Measurements from ENCODE around the gene MAP3K7. TPM values are rescaled to one million over a fixed set of nuclear protein-coding genes. Genes with fewer than 3 reads are reported as not detected.
A peak's percentile ranks its signal among the peaks of the same experiment; 100 is the strongest.

Gene MAP3K7
- total RNA-seq, 1 experiment from 2014 or later: 23.0 TPM

- DNase-seq (ENCODE audit: low read depth, low spot score): no peak
- in situ Hi-C loops (cut with HindIII; ENCODE audit: low pct_unique_long_range_greater_than_20kb, low sequenced_read_pairs): no loop called here
Measured at GRCh38 chr6:90538278-90539046, 48.4 kb downstream of the MAP3K7 start.

- DNase-seq (ENCODE audit: low read depth, low spot score): no peak
- in situ Hi-C loops (cut with HindIII; ENCODE audit: low pct_unique_long_range_greater_than_20kb, low sequenced_read_pairs): no loop called here
Measured at GRCh38 chr6:90537723-90538258, 49.1 kb downstream of the MAP3K7 start.

GRCh38 chr6:90537027-90537426 is 49.8 kb downstream of the MAP3K7 start:
- in situ Hi-C loops (cut with HindIII; ENCODE audit: low pct_unique_long_range_greater_than_20kb, low sequenced_read_pairs): no loop called here
- no peak for DNase-seq (ENCODE audit: low read depth, low spot score)

GRCh38 chr6:90536520-90536919 is 50.4 kb downstream of the MAP3K7 start:
- in situ Hi-C loops (cut with HindIII; ENCODE audit: low pct_unique_long_range_greater_than_20kb, low sequenced_read_pairs): no loop called here
- no peak for DNase-seq (ENCODE audit: low read depth, low spot score)

- no peak for DNase-seq (ENCODE audit: low read depth, low spot score)
- in situ Hi-C loops (cut with HindIII; ENCODE audit: low pct_unique_long_range_greater_than_20kb, low sequenced_read_pairs): no loop called here
Measured at GRCh38 chr6:90534337-90535025, 52.4 kb downstream of the MAP3K7 start.

GRCh38 chr6:90533615-90534336 is 53.1 kb downstream of the MAP3K7 start:
- in situ Hi-C loops (cut with HindIII; ENCODE audit: low pct_unique_long_range_greater_than_20kb, low sequenced_read_pairs): no loop called here
- no peak for DNase-seq (ENCODE audit: low read depth, low spot score)

GRCh38 chr6:90530882-90531281 is 56.0 kb downstream of the MAP3K7 start:
- in situ Hi-C loops (cut with HindIII; ENCODE audit: low pct_unique_long_range_greater_than_20kb, low sequenced_read_pairs): no loop called here

GRCh38 chr6:90525421-90525820 is 61.5 kb downstream of the MAP3K7 start:
- in situ Hi-C loops (cut with HindIII; ENCODE audit: low pct_unique_long_range_greater_than_20kb, low sequenced_read_pairs): no loop called here
- DNase-seq (ENCODE audit: low read depth, low spot score): no peak

More at GRCh38 chr6:90530882-90531281, 56.0 kb downstream of the MAP3K7 start:
- no peak for DNase-seq (ENCODE audit: low read depth, low spot score)

GRCh38 chr6:90523779-90524310 is 63.0 kb downstream of the MAP3K7 start:
- DNase-seq (ENCODE audit: low read depth, low spot score): no peak
- in situ Hi-C loops (cut with HindIII; ENCODE audit: low pct_unique_long_range_greater_than_20kb, low sequenced_read_pairs): no loop called here

- no peak for DNase-seq (ENCODE audit: low read depth, low spot score)
- in situ Hi-C loops (cut with HindIII; ENCODE audit: low pct_unique_long_range_greater_than_20kb, low sequenced_read_pairs): no loop called here
Measured at GRCh38 chr6:90521955-90522354, 64.9 kb downstream of the MAP3K7 start.

- no peak for DNase-seq (ENCODE audit: low read depth, low spot score)
- in situ Hi-C loops (cut with HindIII; ENCODE audit: low pct_unique_long_range_greater_than_20kb, low sequenced_read_pairs): no loop called here
Measured at GRCh38 chr6:90516074-90516660, 70.7 kb downstream of the MAP3K7 start.

GRCh38 chr6:90514496-90514895 is 72.4 kb downstream of the MAP3K7 start:
- no peak for DNase-seq (ENCODE audit: low read depth, low spot score)
- in situ Hi-C loops (cut with HindIII; ENCODE audit: low pct_unique_long_range_greater_than_20kb, low sequenced_read_pairs): no loop called here

- in situ Hi-C loops (cut with HindIII; ENCODE audit: low pct_unique_long_range_greater_than_20kb, low sequenced_read_pairs): no loop called here
- DNase-seq (ENCODE audit: low read depth, low spot score): peak; percentile 40
Measured at GRCh38 chr6:90508753-90509152, 78.1 kb downstream of the MAP3K7 start.

- in situ Hi-C loops (cut with HindIII; ENCODE audit: low pct_unique_long_range_greater_than_20kb, low sequenced_read_pairs): no loop called here
- no peak for DNase-seq (ENCODE audit: low read depth, low spot score)
Measured at GRCh38 chr6:90502866-90503407, 83.9 kb downstream of the MAP3K7 start.

- no peak for DNase-seq (ENCODE audit: low read depth, low spot score)
Measured at GRCh38 chr6:90502381-90502780, 84.5 kb downstream of the MAP3K7 start.

GRCh38 chr6:90500458-90500857 is 86.4 kb downstream of the MAP3K7 start:
- in situ Hi-C loops (cut with HindIII; ENCODE audit: low pct_unique_long_range_greater_than_20kb, low sequenced_read_pairs): no loop called here
- no peak for DNase-seq (ENCODE audit: low read depth, low spot score)

More at GRCh38 chr6:90502381-90502780, 84.5 kb downstream of the MAP3K7 start:
- in situ Hi-C loops (cut with HindIII; ENCODE audit: low pct_unique_long_range_greater_than_20kb, low sequenced_read_pairs): no loop called here

GRCh38 chr6:90497411-90497810 is 89.5 kb downstream of the MAP3K7 start:
- in situ Hi-C loops (cut with HindIII; ENCODE audit: low pct_unique_long_range_greater_than_20kb, low sequenced_read_pairs): no loop called here
- DNase-seq (ENCODE audit: low read depth, low spot score): no peak

All from SK-MEL-5 (cell line).